Heart right ventricle (tissue), 16 donors: ENCODE data around the gene RIN3. TPM values are rescaled to one million over a fixed set of nuclear protein-coding genes. Genes with fewer than 3 reads are reported as not detected.
A peak's percentile ranks its signal among the peaks of the same experiment; 100 is the strongest.

Experiments
- ATAC-seq, 8 donors: fragments of 200-7000 bp; cut with Tn5 transposase; one replicate each; pipeline ENCODE4 v1.9.1; 2020; ENCODE audit warnings: mild to moderate bottlenecking in 8 of 8, moderate library complexity in 8 of 8, moderate number of reproducible peaks in 1 of 8
- DNase-seq, 2 donors: peaks; one replicate each; pipeline ENCODE4 v3.0.0-alpha.2; 2020
- H3K27ac ChIP-seq, 10 donors: fragments of 200-600 bp; sonication (generic) in 2 of 10; one replicate each; pipeline versions ENCODE4 v1.5.0 to v1.8.0; 2020 to 2022; ENCODE audit warnings: mild to moderate bottlenecking in 3 of 10
- H3K27me3 ChIP-seq, 7 donors: fragments of 200-600 bp; one replicate each; pipeline ENCODE4 v1.8.0; 2021 to 2022; ENCODE audit warnings: mild to moderate bottlenecking in 2 of 7
- H3K36me3 ChIP-seq, 9 donors: fragments of 200-600 bp; sonication (generic) in 1 of 9; one replicate each; pipeline versions ENCODE4 v1.5.0 to v1.8.0; 2020 to 2022; ENCODE audit warnings: mild to moderate bottlenecking in 2 of 9
- H3K4me1 ChIP-seq, 9 donors: fragments of 200-600 bp; sonication (generic) in 1 of 9; one replicate each; pipeline versions ENCODE4 v1.5.0 to v1.8.0; 2020 to 2022; ENCODE audit warnings: mild to moderate bottlenecking in 4 of 9
- H3K4me3 ChIP-seq, 10 donors: fragments of 200-600 bp; sonication (generic) in 2 of 10; one replicate each; pipeline versions ENCODE4 v1.5.0 to v1.8.0; 2020 to 2022; ENCODE audit warnings: mild to moderate bottlenecking in 7 of 10, moderate library complexity in 2 of 10
- H3K9me3 ChIP-seq, 11 donors: fragments of 200-600 bp in 10 of 11; sonication (generic) in 2 of 11; one replicate each; pipeline versions ENCODE4 v1.5.0 to v1.8.0; 2013 to 2022; ENCODE audit warnings: mild to moderate bottlenecking in 2 of 11, control low read depth in 1 of 11, moderate library complexity in 1 of 11
- CTCF ChIP-seq, 9 donors: fragments of 200-600 bp; sonication (generic) in 2 of 9; IDR thresholded peaks; one replicate each; pipeline versions ENCODE4 v1.5.0 to v1.8.0; 2021 to 2022; ENCODE audit warnings: antibody characterized with exemption in 9 of 9, mild to moderate bottlenecking in 5 of 9, moderate library complexity in 1 of 9
- WGBS, 2 donors: extraction: QIAGEN DNeasy Blood & Tissue Kit; methylation state at CpG; one replicate each; pipeline ENCODE4 v1.1.7; 2013; ENCODE audit warnings: inconsistent platforms in 1 of 2; 5-methylcytosine and 5-hydroxymethylcytosine counted together
- intact Hi-C, 10 donors: fragments of 100-400 bp; cut with DNase I; formaldehyde crosslinking; loops; one replicate each; pipeline versions ENCODE4 v1.11.1 to v1.14.2; 2022
- polyA plus RNA-seq, 2 donors: library from polyadenylated mRNA; stranded (reverse); fragments of 200-250 nt; gene quantifications; one replicate each; pipeline ENCODE4 v1.2.3, GENCODE V29; 2013
- total RNA-seq, 10 donors: library from RNA; stranded (reverse); fragmentation: NEBNext Ultra II Directional in 3 of 10; extraction: Animal tissue kit (Norgen Biotek cat#: 25700) in 3 of 10; gene quantifications; one replicate each; pipeline versions ENCODE4 v1.2.1 to v1.2.4, GENCODE V29; 2021 to 2023
- donor health status: Arrhythmogenic right ventricular cardiomyopathy.
- donor health status: ischemic (EF 13 %, LVEDD 7.1; RV severe dilation, severe dysfunction).
- donor health status: healthy with polysubstance abuse.
- donor health status: DM: no; HTN: yes; CAD: no.
- donor health status: DM: no; HTN: no; CAD: no.
- donor health status: ischemic (EF 25% LVEDD 6.9; RV normal size, moderate dysfunction).
- donor health status: ischemic (EF 25% LVEDD 5.7; RV mildly dilated, moderate dysfunction).
- donor health status: healthy.
- donor health status: DM: yes; HTN: yes; CAD: no.
- donor health status: Ischemic cardiomyopathy.
- donor health status: ischemic (EF 35%, LVEDD 5.7; RV mildly dilated, moderate dysfunction).
- donor health status: nonischemic (EF 11% LVEDD 7.7; RV severe dilation, severe dysfunction).
- donor health status: DM: yes; HTN: yes; CAD: no.
- donor health status: PGD.
- donor health status: ischemic (EF 29% LVEDD 5.4; RV normal size, mild dysfunction).
- donor health status: nonischemic (EF 23%, LVEDD 6.1; RV moderate dilation, normal function).

RIN3 gene
- total and polyA plus RNA-seq, 12 donors, result 7.2 to 24.0 (median 12.2) TPM

GRCh38 chr14:92514844-92515514 is 1.4 kb downstream of the RIN3 start:
- WGBS, 2 donors, result 38 to 49% methylated on average over 15 of the region's 15 CpGs
- Histone ChIP-seq H3K36me3 (no peaks in the 10 kb centered on the region), H3K4me3 (peak overlapping the region; percentile 54 to 97 (median 80)), H3K4me1 (peaks cover 0 to 80% (median 47%) of the 10 kb centered on the region in 9 donors), H3K27ac (peak overlapping the region; percentile 64 to 98 (median 93)), H3K9me3 (no peaks in the 10 kb centered on the region), H3K27me3 (peaks cover 0 to 4% (median 0%) of the 10 kb centered on the region in 7 donors)
- no peak for DNase-seq
- intact Hi-C loops, result loop anchor here in 3 of 10 donors (5.0 kb wide), 2 partner anchors 53 to 58 kb away; no protein-coding TSS in a partner anchor
- peak in 2 of 8 donors; percentile 2 to 11 for ATAC-seq
- no peak for TF ChIP-seq CTCF (IDR thresholded peaks at IDR 0.05)

GRCh38 chr14:92515546-92516343 is 2.2 kb downstream of the RIN3 start:
- intact Hi-C loops, result loop anchor here in 1 of 10 donors (2.0 kb wide), 1 partner anchor 55 kb away; no protein-coding TSS in a partner anchor
- Histone ChIP-seq H3K27ac (peak overlapping the region in 4 of 10 donors; percentile 28 to 98 (median 94)), H3K36me3 (no peaks in the 10 kb centered on the region), H3K4me3 (peak overlapping the region in 7 of 10 donors; percentile 73 to 97 (median 91)), H3K27me3 (peaks cover 0 to 4% (median 0%) of the 10 kb centered on the region in 7 donors), H3K9me3 (no peaks in the 10 kb centered on the region), H3K4me1 (peaks cover 0 to 82% (median 47%) of the 10 kb centered on the region in 9 donors)
- WGBS, 2 donors, result 87 to 89% methylated on average over 5 of the region's 5 CpGs
- no peak for ATAC-seq
- TF ChIP-seq CTCF (IDR thresholded peaks at IDR 0.05), result no peak
- no peak for DNase-seq

- no peaks in the 10 kb centered on the region for H3K36me3 ChIP-seq
- WGBS, 2 donors, result 77 to 89% methylated on average over 4 of the region's 4 CpGs
- no peaks in the 10 kb centered on the region for H3K9me3 ChIP-seq
- H3K27me3 ChIP-seq, result peaks cover 0 to 4% (median 0%) of the 10 kb centered on the region in 7 donors
- intact Hi-C loops, result loop anchor here in 1 of 10 donors (2.0 kb wide), 1 partner anchor 56 kb away; no protein-coding TSS in a partner anchor
- peaks cover 0 to 75% (median 45%) of the 10 kb centered on the region in 9 donors for H3K4me1 ChIP-seq
- no peak for ATAC-seq
- no peak overlapping the region for H3K4me3 ChIP-seq
- TF ChIP-seq CTCF (IDR thresholded peaks at IDR 0.05), result no peak
- DNase-seq, result no peak
- H3K27ac ChIP-seq, result peak overlapping the region in 1 of 10 donors; percentile 98
Observed at GRCh38 chr14:92516344-92516965, 2.9 kb downstream of the RIN3 start.
